Measurements from ENCODE around the gene SMPDL3A.

The SMPDL3A gene

GRCh38 chr6:122778302-122778701 lies 10.8 kb upstream of the SMPDL3A start:
- DNase-seq, result no peak

- DNase-seq, result no peak
Observed at GRCh38 chr6:122778985-122779661, 9.9 kb upstream of the SMPDL3A start.

GRCh38 chr6:122779667-122780066 lies 9.4 kb upstream of the SMPDL3A start, which contains the start of gene FABP7:
TSS of gene FABP7 (plus strand) at chr6:122779716. CDS start at chr6:122779795, 79 bp downstream.
- no peak for DNase-seq

- no peak for DNase-seq
Observed at GRCh38 chr6:122780114-122780513, 8.9 kb upstream of the SMPDL3A start.

- no peak for DNase-seq
Observed at GRCh38 chr6:122781716-122782115, 7.3 kb upstream of the SMPDL3A start.

GRCh38 chr6:122783401-122783800 lies 5.7 kb upstream of the SMPDL3A start:
- DNase-seq, result no peak

- DNase-seq, result no peak
Observed at GRCh38 chr6:122785891-122786290, 3.2 kb upstream of the SMPDL3A start.

GRCh38 chr6:122787721-122788120 lies 1.3 kb upstream of the SMPDL3A start:
- DNase-seq, result no peak

GRCh38 chr6:122788208-122788607 lies 850 bp upstream of the SMPDL3A start:
- DNase-seq, result no peak

- DNase-seq, result no peak
Observed at GRCh38 chr6:122788663-122789181, 336 bp upstream of the SMPDL3A start.

- no peak for DNase-seq
Observed at GRCh38 chr6:122790028-122790422, 967 bp downstream of the SMPDL3A start.

- no peak for DNase-seq
Observed at GRCh38 chr6:122790423-122791309, 1.6 kb downstream of the SMPDL3A start.

GRCh38 chr6:122791310-122791679 lies 2.2 kb downstream of the SMPDL3A start:
- no peak for DNase-seq

GRCh38 chr6:122792766-122793165 lies 3.7 kb downstream of the SMPDL3A start:
- no peak for DNase-seq

- DNase-seq, result no peak
Observed at GRCh38 chr6:122797537-122797936, 8.5 kb downstream of the SMPDL3A start.

- DNase-seq, result no peak
Observed at GRCh38 chr6:122798099-122798641, 9.1 kb downstream of the SMPDL3A start.

GRCh38 chr6:122799140-122799745 lies 10.2 kb downstream of the SMPDL3A start:
- no peak for DNase-seq

- DNase-seq, result no peak
Observed at GRCh38 chr6:122799916-122800686, 11.0 kb downstream of the SMPDL3A start.

- no peak for DNase-seq
Observed at GRCh38 chr6:122800906-122801305, 11.8 kb downstream of the SMPDL3A start.

GRCh38 chr6:122801397-122801796 lies 12.3 kb downstream of the SMPDL3A start:
- no peak for DNase-seq

- no peak for DNase-seq
Observed at GRCh38 chr6:122803171-122803661, 14.2 kb downstream of the SMPDL3A start.

- no peak for DNase-seq
Observed at GRCh38 chr6:122804962-122805485, 16.0 kb downstream of the SMPDL3A start.

Data from NCI-H1436 (cell line).